CD4-positive, alpha-beta T cell treated with Interleukin-6 for 4 hours (primary cell): ENCODE measurements around the gene PLD6.
"Not testable (repeated sequence)": the region's sequence is repeated elsewhere in the genome, so short reads cannot be mapped to it uniquely, and the experiment has no call there.

Experiments
- DNase-seq: peaks from one replicate; pipeline ENCODE4 v3.0.0-alpha.2; 2020; ENCODE audit warnings: mixed read lengths

Gene PLD6

DNA sequence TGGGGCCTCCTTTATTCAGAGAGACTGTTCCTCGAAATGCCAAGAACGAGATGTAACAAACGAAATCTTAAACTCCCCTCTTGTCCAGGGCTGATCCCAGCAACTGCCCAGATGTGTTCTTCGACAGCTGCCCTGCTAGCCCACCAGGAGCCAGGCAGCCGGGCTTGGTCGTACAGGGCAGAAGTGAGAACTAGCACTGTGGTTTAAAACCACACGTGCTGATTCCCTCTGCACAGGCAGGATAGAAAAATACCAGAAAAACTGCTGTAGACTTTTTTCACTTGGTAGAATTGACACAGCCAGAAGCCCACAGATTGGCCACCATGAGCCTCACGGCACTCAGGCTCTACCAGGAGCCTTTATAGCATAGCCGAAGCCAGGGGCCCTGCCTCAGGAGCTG is 33.1 kb downstream of the PLD6 start:
- no peak for DNase-seq

- DNase-seq, result peak; percentile 32
Measured at GRCh38 chr17:17172001-17172939, 33.9 kb downstream of the PLD6 start.

DNA sequence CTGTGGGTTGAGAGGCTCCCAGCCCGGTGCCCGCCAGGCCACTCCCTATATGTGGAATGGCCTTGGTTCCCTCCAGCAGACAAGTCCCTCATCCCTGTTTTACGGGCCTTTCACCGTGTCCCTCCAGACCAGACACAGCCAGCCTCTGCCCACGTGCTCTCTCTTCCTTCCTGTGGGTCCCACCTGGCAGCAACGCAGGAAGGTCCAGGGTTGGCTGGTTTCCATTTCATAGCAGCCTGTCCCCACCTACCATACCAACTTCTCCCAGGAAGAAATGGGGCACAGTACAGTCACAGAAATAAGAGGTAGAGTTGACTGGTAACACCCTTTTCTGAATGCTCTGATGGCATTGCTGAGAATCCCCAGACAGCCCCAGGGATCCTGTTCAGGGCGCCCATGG is 34.9 kb downstream of the PLD6 start:
- DNase-seq, result no peak

GRCh38 chr17:17170346-17170985 is 35.7 kb downstream of the PLD6 start:
- DNase-seq, result no peak

DNA sequence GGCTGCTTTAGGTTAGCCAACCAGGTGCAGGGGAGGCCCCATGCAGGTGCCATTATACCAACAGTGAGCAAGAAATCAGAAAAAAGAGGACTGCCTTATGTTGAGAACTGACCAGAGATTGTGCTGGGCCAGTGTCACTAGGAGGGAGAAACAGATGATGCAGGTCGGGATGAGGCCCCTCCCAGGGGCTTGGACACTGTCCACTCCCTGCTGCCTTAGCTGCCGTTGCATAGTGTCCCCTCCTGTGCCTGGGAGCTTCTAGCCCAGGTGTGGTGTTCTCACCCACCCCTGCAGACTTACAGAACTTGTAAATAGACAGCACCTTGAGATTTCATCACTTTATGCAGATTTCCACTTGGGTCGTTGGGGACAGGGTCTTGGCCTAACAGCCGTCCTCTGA is 36.7 kb downstream of the PLD6 start:
- no peak for DNase-seq

GRCh38 chr17:17168401-17168800 is 37.7 kb downstream of the PLD6 start:
- DNase-seq, result no peak

- no peak for DNase-seq
Measured at GRCh38 chr17:17167986-17168385, 38.1 kb downstream of the PLD6 start.

GRCh38 chr17:17167356-17167755 is 38.8 kb downstream of the PLD6 start:
- no peak for DNase-seq

DNA sequence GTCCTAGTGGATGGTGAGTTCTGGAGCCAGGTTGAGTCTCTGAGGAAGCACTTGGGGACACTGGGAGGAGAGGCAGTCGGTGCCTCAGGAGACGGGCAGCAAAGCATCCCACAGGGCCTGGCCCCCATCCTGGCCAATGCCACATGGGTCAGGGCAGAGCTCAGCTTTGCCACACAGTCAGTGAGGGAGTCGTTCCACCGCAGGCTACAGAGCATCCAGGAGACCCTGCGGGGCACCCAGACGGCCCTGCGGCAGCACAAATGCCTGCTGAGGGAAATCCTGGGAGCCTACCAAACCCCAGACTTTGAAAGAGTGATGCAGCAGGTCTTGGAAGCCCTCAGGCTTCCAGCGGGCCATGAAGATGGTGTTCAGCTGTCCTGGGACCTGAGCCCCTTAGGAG is 39.7 kb downstream of the PLD6 start:
- no peak for DNase-seq

DNA sequence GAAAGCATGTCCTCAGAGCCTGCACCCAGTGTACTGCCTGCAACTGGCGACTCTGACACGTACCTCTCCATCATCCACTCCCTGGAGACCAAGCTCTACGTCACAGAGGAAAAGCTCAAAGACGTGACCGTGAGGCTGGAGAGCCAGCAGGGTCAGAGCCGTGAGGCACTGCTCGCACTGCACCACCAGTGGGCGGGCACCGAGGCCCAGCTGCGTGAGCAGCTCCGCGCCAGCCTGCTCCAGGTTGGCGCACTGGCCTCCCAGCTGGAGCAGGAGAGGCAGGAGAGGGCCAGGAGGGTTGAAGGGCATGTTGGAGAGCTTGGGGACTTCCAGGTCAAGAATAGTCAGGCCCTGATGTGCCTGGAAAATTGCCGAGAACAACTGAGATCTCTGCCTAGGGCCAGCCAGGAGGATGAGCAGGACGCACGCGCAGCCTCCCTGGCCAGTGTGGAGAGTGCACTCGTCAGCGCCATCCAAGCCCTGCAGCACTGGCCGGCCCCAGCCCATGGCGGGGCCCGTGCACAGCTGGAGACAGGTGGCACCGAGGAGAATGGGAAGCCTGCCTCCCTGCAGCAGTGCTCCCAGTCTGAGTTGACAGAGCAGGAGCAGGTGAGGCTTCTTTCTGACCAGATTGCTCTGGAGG is 40.3 kb downstream of the PLD6 start:
- DNase-seq, result no peak

- DNase-seq, result no peak
Measured at GRCh38 chr17:17164676-17165075, 41.5 kb downstream of the PLD6 start.

- no peak for DNase-seq
Measured at GRCh38 chr17:17164156-17164555, 42.0 kb downstream of the PLD6 start.

DNA sequence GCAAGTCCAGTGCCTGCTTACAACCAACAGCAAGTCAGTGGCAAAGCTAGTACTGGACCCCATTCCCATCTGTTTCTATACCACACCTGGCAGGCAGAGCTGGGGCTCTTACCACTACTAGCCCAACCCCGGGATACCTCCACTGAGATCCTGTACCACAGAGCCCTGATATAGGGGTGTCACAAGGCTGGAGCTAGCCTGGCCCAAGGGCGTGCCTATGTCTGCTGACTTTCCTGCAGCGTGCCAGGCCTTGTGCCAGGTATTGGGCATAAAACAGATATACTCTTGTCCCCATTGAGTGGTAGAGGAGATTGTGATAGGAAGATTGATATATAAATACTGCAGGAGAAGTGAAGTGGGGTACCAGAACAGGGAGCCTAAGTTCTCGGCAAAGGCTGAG is 44.4 kb downstream of the PLD6 start:
- no peak for DNase-seq

DNA sequence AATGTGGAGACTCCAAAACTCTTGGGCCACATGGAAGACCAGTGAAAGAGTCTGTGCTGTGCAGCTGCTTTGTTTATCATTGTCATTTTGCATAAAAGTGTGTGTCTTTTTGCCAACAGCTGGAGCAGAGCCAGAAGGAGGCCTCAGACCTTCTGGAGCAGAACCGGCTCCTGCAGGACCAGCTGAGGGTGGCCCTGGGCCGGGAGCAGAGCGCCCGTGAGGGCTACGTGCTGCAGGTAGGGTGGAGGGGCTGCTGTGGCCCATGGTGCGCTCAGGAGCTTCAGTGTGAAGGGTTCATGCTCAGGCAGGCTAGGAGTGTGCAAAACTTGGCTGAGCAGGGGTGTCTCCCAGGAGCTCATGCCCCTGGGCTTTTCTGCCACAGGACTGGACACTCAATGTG is 45.0 kb downstream of the PLD6 start:
- no peak for DNase-seq

DNA sequence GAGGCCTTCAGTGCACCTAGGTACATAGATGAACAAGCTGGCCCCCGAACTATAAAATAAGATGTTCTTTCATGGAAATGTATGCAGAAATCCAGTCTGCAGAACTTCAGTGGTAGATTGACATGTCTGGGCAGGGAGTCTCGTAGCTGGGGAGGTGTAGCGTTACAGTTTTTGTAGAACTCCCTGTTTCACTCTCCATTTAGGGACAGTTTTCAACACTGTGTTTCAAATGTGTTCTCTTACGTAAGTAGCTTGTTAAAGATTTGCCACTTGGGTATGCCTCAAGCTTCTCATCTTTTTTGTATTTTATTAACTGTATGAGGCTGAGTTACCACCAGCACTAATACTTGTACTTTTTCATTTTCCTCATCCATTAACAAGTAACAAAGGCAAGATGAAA is 46.6 kb downstream of the PLD6 start:
- no peak for DNase-seq

DNA sequence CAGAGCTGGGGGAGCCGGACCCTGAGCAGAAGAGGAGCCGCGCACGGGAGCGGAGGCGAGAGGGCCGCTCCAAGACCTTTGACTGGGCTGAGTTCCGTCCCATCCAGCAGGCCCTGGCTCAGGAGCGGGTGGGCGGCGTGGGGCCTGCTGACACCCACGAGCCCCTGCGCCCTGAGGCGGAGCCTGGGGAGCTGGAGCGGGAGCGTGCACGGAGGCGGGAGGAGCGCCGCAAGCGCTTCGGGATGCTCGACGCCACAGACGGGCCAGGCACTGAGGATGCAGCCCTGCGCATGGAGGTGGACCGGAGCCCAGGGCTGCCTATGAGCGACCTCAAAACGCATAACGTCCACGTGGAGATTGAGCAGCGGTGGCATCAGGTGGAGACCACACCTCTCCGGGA is 47.6 kb downstream of the PLD6 start:
- not testable (repeated sequence) for DNase-seq

- DNase-seq, result no peak
Measured at GRCh38 chr17:17157041-17157440, 49.1 kb downstream of the PLD6 start.

DNA sequence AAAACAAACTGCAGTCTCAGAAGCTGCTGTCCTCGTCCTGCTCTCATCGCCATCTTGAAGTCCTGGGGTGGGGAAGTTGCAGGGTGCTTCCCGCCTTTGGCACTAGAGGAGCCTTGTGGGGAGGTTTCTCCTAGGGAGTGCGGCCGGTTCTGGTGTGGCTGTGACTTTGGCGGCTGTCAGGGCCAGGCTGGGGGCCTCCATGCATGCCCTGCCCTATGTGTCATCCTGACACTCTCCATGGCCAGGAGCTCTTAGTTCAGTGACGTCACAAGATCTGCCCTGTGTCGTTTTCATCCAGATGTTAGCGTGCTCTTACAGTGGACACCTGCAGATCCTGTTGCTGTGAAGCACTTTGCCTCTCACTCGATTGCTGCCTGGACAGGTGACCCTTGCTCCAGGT is 49.6 kb downstream of the PLD6 start:
- no peak for DNase-seq

DNA sequence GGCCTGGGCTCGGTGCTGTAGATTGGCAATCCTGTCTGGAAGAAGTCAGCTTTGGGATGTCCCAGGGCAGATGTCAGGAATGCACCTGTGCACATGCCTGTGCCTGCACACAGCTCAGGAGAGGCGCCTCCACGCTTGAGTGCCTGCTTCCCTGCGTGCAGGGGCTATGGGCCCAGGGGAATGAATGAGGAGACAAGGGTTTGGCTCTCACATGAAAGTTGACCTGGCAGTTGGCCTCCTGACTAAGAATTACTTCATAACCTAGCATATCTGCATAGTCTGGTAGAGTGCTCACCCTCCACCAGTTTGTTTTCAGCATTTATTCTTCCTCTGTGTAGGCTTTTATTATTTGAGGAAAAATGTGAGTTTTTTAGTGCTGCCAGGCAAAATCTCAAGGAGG is 50.0 kb downstream of the PLD6 start:
- DNase-seq, result no peak

GRCh38 chr17:17155568-17155967 is 50.6 kb downstream of the PLD6 start:
- DNase-seq, result peak; percentile 51

DNA sequence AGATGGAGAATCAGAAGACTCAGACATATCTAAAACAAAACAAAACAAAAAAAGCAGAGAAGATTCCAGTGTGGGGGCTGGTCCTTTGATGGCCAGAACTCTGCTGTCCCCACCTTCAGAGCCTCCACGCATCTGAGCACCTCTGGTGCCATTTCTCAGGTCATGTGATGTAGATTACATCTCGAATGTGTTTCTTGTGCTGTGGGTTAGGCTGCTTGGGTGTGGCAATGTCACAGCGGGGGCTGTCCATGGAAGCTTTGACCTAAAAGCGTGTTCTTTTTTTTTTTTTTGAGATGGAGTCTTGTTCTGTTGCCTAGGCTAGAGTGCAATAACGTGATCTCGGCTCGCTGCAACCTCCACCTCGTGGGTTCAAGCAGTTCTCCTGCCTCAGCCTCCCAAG is 51.2 kb downstream of the PLD6 start:
- no peak for DNase-seq

GRCh38 chr17:17154556-17154955 is 51.6 kb downstream of the PLD6 start:
- no peak for DNase-seq

- DNase-seq, result peak; percentile 30
Measured at GRCh38 chr17:17153709-17154108, 52.4 kb downstream of the PLD6 start.

- DNase-seq, result no peak
Measured at GRCh38 chr17:17153071-17153470, 53.1 kb downstream of the PLD6 start.
